Smooth muscle cell (in vitro differentiated cells): ENCODE data around the gene RAB36. TPM values are rescaled to one million over a fixed set of nuclear protein-coding genes. Genes with fewer than 3 reads are reported as not detected.

ENCODE experiments used
- DNase-seq: peaks from one replicate; lab custom pipeline; 2025; ENCODE audit not compliant: unreplicated experiment; lab: John Stamatoyannopoulos, UW
- H2AFZ ChIP-seq: fragments of 200-600 bp; sonication (generic); 2 replicates; pipeline ENCODE4 v1.6.0; 2016; ENCODE audit warnings: antibody characterized with exemption, low read depth, mild to moderate bottlenecking
- H3F3A ChIP-seq: fragments of 200-600 bp; sonication (generic); 2 replicates; pipeline ENCODE4 v1.6.0; 2017; ENCODE audit warnings: antibody characterized with exemption, low read depth
- H3K27ac ChIP-seq: fragments of 200-600 bp; sonication (generic); 2 replicates; pipeline ENCODE4 v1.5.1; 2016; ENCODE audit warnings: low read depth, mild to moderate bottlenecking
- H3K27me3 ChIP-seq: fragments of 200-600 bp; sonication (generic); 2 replicates; pipeline ENCODE4 v1.6.1; 2016; ENCODE audit warnings: low read depth, mild to moderate bottlenecking
- H3K36me3 ChIP-seq: fragments of 200-600 bp; sonication (generic); 2 replicates; pipeline ENCODE4 v1.5.1; 2016; ENCODE audit warnings: low read depth
- H3K4me1 ChIP-seq: fragments of 200-600 bp; sonication (generic); 2 replicates; pipeline ENCODE4 v1.5.1; 2016; ENCODE audit warnings: low read depth
- H3K4me2 ChIP-seq: fragments of 200-600 bp; sonication (generic); 2 replicates; pipeline ENCODE4 v1.6.0; 2016; ENCODE audit warnings: mild to moderate bottlenecking
- H3K4me3 ChIP-seq: fragments of 200-600 bp; sonication (generic); 2 replicates; pipeline ENCODE4 v1.5.1; 2016; ENCODE audit warnings: mild to moderate bottlenecking
- H3K79me2 ChIP-seq: fragments of 200-600 bp; sonication (generic); 2 replicates; pipeline ENCODE4 v1.6.0; 2016; ENCODE audit warnings: low read depth, mild to moderate bottlenecking
- H3K9ac ChIP-seq: fragments of 200-600 bp; sonication (generic); 2 replicates; pipeline ENCODE4 v1.6.0; 2016; ENCODE audit warnings: low read depth
- H3K9me3 ChIP-seq: fragments of 200-600 bp; sonication (generic); replicated peaks from 2 replicates; pipeline ENCODE4 v1.5.1; 2016; ENCODE audit warnings: low read depth
- H4K20me1 ChIP-seq: fragments of 200-600 bp; sonication (generic); 2 replicates; pipeline ENCODE4 v1.6.0; 2016; ENCODE audit warnings: low read depth
- WGBS: methylation state at CpG from one replicate; pipeline ENCODE4 v1.1.7; 2016; ENCODE audit warnings: low lambda C conversion rate; 5-methylcytosine and 5-hydroxymethylcytosine counted together
- polyA plus RNA-seq: library from polyadenylated mRNA; unstranded; fragments of >200 nt; fragmentation: Nextera tagmentation; extraction: Ambion mirVana; gene quantifications from 2 replicates; pipeline ENCODE4 v1.2.1, GENCODE V29; 2016
- total RNA-seq: library from RNA; depleted of rRNA; stranded (reverse); fragments of >200 nt; gene quantifications from 2 replicates; pipeline ENCODE4 v1.2.3, GENCODE V29; 2014
- TF ChIP-seq, protein P1 (sequence below): fragments of 200-600 bp; sonication (generic); IDR thresholded peaks from 2 replicates; pipeline ENCODE4 v1.5.1; 2017; ENCODE audit warnings: borderline replicate concordance, mild to moderate bottlenecking, antibody characterized with exemption; ENCODE audit not compliant: insufficient read depth, poor library complexity, severe bottlenecking

The RAB36 gene
- total and polyA plus RNA-seq, 2 experiments from 2014 or later, result 1.9 to 2.0 TPM

GRCh38 chr22:23197836-23198235 lies 52.6 kb downstream of the RAB36 start:
- H3F3A ChIP-seq, result no peaks in the 10 kb centered on the region
- H3K79me2 ChIP-seq, result peaks cover 57% of the 10 kb centered on the region
- H3K27me3 ChIP-seq, result no peaks in the 10 kb centered on the region
- H3K36me3 ChIP-seq, result no peaks in the 10 kb centered on the region
- peaks cover 7% of the 10 kb centered on the region for H3K4me1 ChIP-seq
- peaks cover 97% of the 10 kb centered on the region for H4K20me1 ChIP-seq
- no peak overlapping the region for H3K9ac ChIP-seq
- TF ChIP-seq, protein P1, sequence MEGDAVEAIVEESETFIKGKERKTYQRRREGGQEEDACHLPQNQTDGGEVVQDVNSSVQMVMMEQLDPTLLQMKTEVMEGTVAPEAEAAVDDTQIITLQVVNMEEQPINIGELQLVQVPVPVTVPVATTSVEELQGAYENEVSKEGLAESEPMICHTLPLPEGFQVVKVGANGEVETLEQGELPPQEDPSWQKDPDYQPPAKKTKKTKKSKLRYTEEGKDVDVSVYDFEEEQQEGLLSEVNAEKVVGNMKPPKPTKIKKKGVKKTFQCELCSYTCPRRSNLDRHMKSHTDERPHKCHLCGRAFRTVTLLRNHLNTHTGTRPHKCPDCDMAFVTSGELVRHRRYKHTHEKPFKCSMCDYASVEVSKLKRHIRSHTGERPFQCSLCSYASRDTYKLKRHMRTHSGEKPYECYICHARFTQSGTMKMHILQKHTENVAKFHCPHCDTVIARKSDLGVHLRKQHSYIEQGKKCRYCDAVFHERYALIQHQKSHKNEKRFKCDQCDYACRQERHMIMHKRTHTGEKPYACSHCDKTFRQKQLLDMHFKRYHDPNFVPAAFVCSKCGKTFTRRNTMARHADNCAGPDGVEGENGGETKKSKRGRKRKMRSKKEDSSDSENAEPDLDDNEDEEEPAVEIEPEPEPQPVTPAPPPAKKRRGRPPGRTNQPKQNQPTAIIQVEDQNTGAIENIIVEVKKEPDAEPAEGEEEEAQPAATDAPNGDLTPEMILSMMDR, result no peak
- H3K4me3 ChIP-seq, result no peak overlapping the region
- 94% methylated on average over 8 of the region's 8 CpGs for WGBS
- H2AFZ ChIP-seq, result no peak overlapping the region
- no peak overlapping the region for H3K27ac ChIP-seq
- DNase-seq, result no peak
- no peak overlapping the region for H3K4me2 ChIP-seq
- H3K9me3 ChIP-seq, result no peaks in the 10 kb centered on the region

DNA sequence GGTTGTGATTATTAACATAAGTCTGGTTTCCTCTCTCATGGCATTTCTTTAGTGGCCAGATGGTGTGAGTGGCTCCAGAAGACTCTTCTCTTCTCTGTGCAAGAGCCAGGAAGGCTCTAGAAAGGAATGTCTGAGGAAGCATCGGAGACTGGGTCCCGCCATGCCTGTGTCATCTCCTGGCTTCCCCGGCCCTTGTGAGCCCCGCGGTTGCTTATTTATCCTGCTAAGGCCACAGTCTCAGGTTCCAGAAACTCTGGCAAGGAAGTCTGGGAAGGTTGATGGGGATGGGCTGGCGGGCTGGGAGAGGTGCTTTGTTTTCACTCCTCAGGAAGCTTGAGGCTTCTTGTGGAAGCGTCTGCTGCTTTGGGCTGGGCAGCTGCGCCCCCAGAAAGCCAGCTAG lies 53.9 kb downstream of the RAB36 start:
- Histone ChIP-seq H3K9ac (no peak overlapping the region), H3K36me3 (no peaks in the 10 kb centered on the region), H3K4me3 (no peak overlapping the region), H3K27me3 (no peaks in the 10 kb centered on the region), H2AFZ (no peak overlapping the region), H3F3A (no peaks in the 10 kb centered on the region), H3K4me1 (peaks cover 7% of the 10 kb centered on the region), H3K4me2 (no peak overlapping the region), H4K20me1 (peaks cover 97% of the 10 kb centered on the region), H3K79me2 (peaks cover 44% of the 10 kb centered on the region), H3K9me3 (no peaks in the 10 kb centered on the region), H3K27ac (no peak overlapping the region)
- TF ChIP-seq, protein P1, result no peak
- 74% methylated on average over 8 of the region's 8 CpGs for WGBS
- DNase-seq, result no peak

- Histone ChIP-seq H3K9ac (no peak overlapping the region), H3K27me3 (no peaks in the 10 kb centered on the region), H3F3A (no peaks in the 10 kb centered on the region), H4K20me1 (peaks cover 97% of the 10 kb centered on the region), H2AFZ (no peak overlapping the region), H3K36me3 (no peaks in the 10 kb centered on the region), H3K4me2 (no peak overlapping the region), H3K4me1 (peaks cover 7% of the 10 kb centered on the region), H3K4me3 (no peak overlapping the region), H3K27ac (no peak overlapping the region), H3K79me2 (peaks cover 38% of the 10 kb centered on the region), H3K9me3 (no peaks in the 10 kb centered on the region)
- DNase-seq, result no peak
- TF ChIP-seq, protein P1, result no peak
- WGBS, result 97% methylated on average over 5 of the region's 5 CpGs
These were observed 55.6 kb downstream of the RAB36 start for GRCh38 chr22:23200898-23201297.

DNA sequence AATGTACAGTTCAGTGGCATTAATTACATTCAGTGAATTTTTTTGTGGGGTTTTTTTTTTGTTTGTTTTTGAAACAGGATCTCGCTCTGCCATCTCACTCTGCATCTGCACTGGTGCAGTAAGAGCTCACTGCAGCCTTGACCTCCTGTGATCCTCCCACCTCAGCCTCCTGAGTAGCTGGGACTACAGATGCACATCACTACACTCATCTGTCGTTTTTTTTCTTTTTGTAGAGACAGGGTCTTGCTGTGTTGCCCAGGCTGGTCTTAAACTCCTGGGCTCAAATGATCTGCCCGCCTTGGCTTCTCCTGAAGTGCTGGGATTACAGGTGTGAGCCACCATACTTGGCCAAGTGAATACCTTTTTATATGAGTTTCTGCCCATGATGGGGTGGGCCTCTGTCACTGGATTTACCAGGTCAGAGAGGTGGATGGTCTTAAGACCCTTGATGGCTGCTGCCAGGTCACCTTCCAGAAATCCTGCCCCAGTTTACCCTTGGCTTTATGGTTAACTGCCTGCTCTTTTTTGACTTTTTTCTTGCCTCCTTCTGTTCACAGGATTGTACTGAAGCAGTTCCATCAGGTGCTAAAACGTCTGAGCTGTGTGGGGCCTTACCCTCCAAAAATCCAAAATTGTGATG lies 57.7 kb downstream of the RAB36 start:
- Histone ChIP-seq H3K27me3 (no peaks in the 10 kb centered on the region), H3K27ac (no peak overlapping the region), H3K79me2 (peaks cover 19% of the 10 kb centered on the region), H3F3A (no peaks in the 10 kb centered on the region), H3K4me1 (peaks cover 7% of the 10 kb centered on the region), H3K36me3 (no peaks in the 10 kb centered on the region), H3K9me3 (no peaks in the 10 kb centered on the region), H3K4me3 (no peak overlapping the region), H3K4me2 (no peak overlapping the region), H4K20me1 (peaks cover 96% of the 10 kb centered on the region), H2AFZ (no peak overlapping the region), H3K9ac (no peak overlapping the region)
- TF ChIP-seq, protein P1, result no peak
- 88% methylated on average over 4 of the region's 4 CpGs for WGBS
- DNase-seq, result no peak
